HG03342 (cell line): ENCODE results near the gene SMAP1.
"Not testable (repeated sequence)": the region's sequence is repeated elsewhere in the genome, so short reads cannot be mapped to it uniquely, and the experiment has no call there.

Experiments used
- ATAC-seq: cut with Tn5 transposase; IDR thresholded peaks from one replicate; pipeline ENCODE4 v1.9.1; 2021; ENCODE audit warnings: mild to moderate bottlenecking, moderate library complexity; ENCODE audit not compliant: unreplicated experiment

Gene SMAP1

GRCh38 chr6:70738028-70738427, 70.3 kb downstream of the SMAP1 start:
- ATAC-seq, result no peak

DNA sequence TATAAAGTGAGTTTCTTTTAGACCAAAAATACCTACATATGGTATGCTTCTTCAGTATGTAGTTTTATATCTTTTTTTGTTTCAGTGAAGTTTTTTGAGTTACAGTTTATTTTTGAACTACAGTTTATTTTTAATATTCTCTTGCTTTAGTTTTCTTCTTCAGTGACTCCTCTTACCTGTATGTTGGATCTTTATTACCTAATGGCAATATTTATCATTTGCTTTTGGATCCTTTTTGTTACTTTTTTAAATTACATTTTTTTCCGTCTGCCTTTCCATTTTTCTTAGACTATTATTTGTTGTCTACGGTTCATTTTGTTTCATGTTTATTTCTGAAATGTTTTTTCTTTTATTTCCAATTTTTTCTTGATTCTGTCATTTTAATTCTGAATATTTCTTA, 71.9 kb downstream of the SMAP1 start:
- no peak for ATAC-seq

- not testable (repeated sequence) for ATAC-seq
Measured at GRCh38 chr6:70740746-70741145, 73.1 kb downstream of the SMAP1 start.

DNA sequence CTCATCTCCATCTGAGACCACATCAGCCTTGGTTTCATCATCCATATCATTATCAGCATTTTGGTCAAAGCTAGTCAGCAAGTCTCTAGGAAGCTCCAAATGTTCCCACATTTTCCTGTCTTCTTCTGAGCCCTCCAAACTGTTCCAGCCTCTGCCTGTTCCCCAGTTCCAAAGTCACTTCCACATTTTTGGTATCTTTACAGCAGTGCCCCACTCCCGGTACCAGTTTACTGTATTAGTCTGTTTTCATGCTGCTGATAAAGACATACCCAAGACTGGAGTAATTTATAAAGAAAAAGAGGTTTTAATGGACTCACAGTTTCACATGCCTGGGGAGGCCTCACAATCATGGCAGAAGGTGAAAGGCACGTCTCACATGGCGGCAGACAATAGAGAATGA, 74.8 kb downstream of the SMAP1 start:
- not testable (repeated sequence) for ATAC-seq

DNA sequence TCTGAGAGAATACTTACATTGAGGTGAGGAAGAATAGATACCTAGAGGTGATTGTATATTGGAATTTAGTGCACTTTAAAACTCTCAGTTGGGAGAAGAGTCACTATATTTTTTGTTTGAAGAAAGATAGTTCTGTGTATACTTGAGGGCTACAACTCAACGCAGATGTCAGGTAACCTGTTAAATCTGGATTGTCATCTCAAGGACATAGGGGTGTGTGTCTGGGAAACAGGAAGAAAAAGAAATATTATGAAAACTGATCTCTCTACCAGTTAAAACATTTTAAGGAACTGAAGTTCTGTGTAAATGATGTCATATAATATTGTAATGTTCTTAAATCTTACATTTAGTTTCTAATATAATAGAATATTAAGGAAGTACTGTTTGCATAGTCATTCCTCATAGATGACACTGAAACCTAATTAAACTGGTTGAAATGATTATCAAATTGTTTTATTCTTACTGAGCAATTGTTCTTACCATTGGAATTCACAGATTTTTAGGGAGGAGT, 86.2 kb downstream of the SMAP1 start:
- no peak for ATAC-seq

DNA sequence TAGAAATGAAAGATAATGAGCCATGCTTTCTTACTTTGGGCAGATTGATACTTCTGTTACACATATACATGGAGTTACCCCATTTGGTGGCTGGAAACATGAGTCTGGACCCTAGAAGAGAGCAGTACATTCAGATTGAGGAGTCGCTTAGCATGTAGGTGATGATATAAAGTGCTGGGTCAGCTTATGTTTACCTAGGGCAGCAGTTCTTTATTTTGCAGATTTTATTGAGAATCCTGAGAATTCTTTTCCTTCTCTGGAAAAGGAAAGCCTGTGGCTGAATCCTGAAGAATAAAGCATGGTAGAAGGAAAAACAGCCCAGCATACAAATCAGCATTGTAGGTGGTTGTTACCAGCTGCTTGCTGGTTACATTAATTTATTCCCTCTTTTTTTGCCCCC, 91.2 kb downstream of the SMAP1 start:
- no peak for ATAC-seq

- no peak for ATAC-seq
Measured at GRCh38 chr6:70763754-70764510, 96.2 kb downstream of the SMAP1 start.

- no peak for ATAC-seq
Measured at GRCh38 chr6:70764706-70765105, 97.0 kb downstream of the SMAP1 start.

DNA sequence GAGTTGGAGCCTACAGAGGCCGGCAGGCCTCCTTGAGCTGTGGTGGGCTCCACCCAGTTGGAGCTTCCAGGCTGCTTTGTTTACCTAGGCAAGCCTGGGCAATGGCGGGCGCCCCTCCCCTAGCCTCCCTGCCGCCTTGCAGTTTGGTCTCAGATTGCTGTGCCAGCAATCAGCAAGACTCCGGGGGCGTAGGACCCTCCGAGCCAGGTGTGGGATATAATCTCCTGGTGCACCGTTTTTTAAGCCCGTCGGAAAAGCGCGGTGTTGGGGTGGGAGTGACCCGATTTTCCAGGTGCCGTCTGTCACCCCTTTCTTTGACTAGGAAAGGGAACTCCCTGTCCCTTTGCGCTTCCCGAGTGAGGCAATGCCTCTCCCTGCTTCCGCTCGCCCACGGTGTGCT, 103.7 kb downstream of the SMAP1 start:
- ATAC-seq, result not testable (repeated sequence)

- ATAC-seq, result no peak
Measured at GRCh38 chr6:70779934-70780333, 112.3 kb downstream of the SMAP1 start.

- no peak for ATAC-seq
Measured at GRCh38 chr6:70790483-70791224, 123.0 kb downstream of the SMAP1 start.

DNA sequence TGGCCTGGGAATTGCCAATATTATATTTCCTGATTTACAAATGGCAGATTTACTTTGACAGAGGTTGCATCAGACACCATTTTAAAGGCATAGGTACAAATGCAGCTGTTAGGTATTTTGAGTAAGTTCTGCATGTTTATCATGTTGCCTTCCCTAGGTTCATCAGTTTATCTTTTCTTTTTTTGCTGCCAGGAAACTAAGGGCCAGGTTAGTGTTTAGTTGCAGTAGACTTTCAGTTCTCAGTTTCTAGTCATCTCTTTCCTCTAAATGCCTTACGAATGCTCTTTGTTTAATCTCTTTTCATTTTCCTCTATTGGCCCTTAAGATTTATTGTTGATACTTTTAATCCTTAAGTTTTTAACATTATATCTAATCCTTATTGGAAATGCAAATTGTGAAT, 129.9 kb downstream of the SMAP1 start:
- ATAC-seq, result peak; percentile 96

DNA sequence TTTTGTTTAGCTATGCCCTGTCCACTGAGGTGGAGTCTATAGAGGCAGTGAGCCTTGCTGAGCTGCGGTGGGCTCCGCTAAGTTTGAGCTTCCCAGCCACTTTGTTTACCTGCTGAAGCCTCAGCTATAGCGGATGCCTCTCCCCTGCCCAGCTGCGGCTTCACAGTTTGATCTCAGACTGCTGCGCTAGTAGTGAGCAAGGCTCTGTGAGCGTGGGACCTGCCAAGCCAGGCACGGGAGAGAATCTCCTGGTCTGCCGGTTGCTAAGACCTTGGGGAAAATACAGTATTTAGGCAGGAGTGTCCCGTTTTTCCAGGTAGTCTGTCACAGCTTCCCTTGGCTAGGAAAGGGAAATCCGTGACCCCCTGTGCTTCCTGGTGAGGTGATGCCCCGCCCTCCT, 138.4 kb downstream of the SMAP1 start:
- ATAC-seq, result no peak

DNA sequence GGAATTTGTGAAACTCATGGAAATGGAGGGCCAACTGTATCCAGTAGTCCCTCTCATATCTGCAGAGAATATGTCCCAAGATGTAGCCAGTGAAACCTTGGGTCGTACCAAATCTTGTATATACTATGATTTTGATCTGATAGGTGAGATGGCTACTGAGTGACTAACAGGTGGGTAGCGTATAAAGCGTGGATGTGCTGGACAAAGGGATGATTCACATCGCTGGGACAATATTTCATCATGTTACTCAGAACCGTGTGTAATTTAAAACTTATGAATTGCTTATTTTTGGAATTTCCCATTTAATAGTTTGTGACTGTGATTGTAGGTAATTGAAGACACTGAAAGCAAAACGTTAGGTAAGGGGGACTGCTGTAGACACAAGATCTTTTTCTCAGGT, 144.1 kb downstream of the SMAP1 start:
- no peak for ATAC-seq

DNA sequence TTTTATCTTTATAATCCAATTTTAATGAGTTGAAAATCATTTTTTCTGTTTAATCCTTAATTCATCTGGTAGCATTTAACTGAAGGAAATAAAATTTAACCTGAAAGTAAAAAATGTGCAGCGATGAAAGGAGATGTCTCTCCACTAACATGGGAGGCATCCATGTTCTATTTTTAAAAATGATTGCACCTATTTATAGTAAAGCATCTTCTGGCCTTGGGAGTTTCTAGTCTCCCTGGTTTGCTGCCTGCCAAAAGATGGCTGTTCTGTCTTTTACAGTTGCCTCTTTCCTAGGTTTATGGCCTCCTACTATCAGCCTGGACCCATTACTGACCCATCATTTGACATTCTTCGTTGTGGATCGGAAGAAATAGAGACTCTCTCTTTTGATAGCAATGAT, 146.2 kb downstream of the SMAP1 start:
- ATAC-seq, result no peak

GRCh38 chr6:70819646-70820045, 152.0 kb downstream of the SMAP1 start:
- ATAC-seq, result no peak

DNA sequence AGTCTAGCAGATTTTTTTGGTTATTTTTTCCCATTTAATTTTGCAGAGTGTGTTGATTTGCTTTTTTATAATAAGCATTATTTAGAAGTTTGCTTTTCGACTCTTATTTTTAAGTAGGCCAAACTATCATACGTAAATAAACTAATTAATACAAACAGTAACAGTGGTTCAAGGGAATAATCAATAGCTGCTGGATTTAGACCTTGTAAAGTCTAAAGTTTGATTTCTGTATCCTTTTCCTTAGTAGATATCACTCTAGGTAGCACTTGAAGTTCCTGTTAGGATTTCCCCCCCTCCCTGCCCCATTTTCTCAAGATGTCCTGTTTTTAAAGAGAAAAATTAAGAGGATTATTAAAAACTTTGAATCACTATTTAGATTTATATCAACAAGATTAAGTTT, 153.1 kb downstream of the SMAP1 start:
- ATAC-seq, result no peak

- no peak for ATAC-seq
Measured at GRCh38 chr6:70821751-70822150, 154.1 kb downstream of the SMAP1 start.

- ATAC-seq, result no peak
Measured at GRCh38 chr6:70823651-70824050, 156.0 kb downstream of the SMAP1 start.

DNA sequence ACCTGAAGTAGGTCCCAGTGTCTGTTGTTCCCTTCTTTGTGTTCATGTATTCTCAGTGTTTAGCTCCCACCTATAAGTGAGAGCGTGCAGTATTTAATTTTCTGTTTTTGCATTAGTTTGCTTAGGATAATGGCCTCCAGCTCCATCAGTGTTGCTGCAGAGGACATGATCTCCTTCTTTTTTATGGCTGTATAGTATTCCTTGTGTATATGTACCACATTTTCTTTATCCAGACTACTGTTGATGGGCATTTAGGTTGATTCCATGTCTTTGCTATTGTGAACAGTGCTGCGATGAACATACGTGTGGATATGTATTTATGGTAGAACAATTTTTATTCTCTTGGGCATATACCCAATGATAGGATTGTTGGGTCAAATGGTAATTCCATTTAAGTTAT, 163.7 kb downstream of the SMAP1 start:
- ATAC-seq, result no peak

- ATAC-seq, result no peak
Measured at GRCh38 chr6:70834520-70834919, 166.8 kb downstream of the SMAP1 start.

GRCh38 chr6:70838907-70839285, 171.2 kb downstream of the SMAP1 start:
- ATAC-seq, result no peak
